HG03196 (cell line): ENCODE data around the gene LZTFL1.

Experiments used
- ATAC-seq: cut with Tn5 transposase; IDR thresholded peaks from one replicate; pipeline ENCODE4 v1.9.1; 2021; ENCODE audit not compliant: unreplicated experiment

The LZTFL1 gene

GRCh38 chr3:45814322-45814721, 27.6 kb downstream of the LZTFL1 start:
- no peak for ATAC-seq

- ATAC-seq, result no peak
These were observed 34.0 kb downstream of the LZTFL1 start for GRCh38 chr3:45807681-45808540.

GRCh38 chr3:45807133-45807532, 34.8 kb downstream of the LZTFL1 start:
- no peak for ATAC-seq

- ATAC-seq, result no peak
These were observed 35.8 kb downstream of the LZTFL1 start for GRCh38 chr3:45806072-45806471.

GRCh38 chr3:45803252-45803935, 38.5 kb downstream of the LZTFL1 start:
- ATAC-seq, result no peak

GRCh38 chr3:45802146-45802545, 39.8 kb downstream of the LZTFL1 start:
- no peak for ATAC-seq

- no peak for ATAC-seq
These were observed 41.3 kb downstream of the LZTFL1 start for GRCh38 chr3:45800611-45801010.

- ATAC-seq, result no peak
These were observed 42.3 kb downstream of the LZTFL1 start for GRCh38 chr3:45799586-45799985.

- ATAC-seq, result no peak
These were observed 43.9 kb downstream of the LZTFL1 start for GRCh38 chr3:45798034-45798433.

- no peak for ATAC-seq
These were observed 44.8 kb downstream of the LZTFL1 start for GRCh38 chr3:45796902-45797637.

GRCh38 chr3:45795882-45796765, 45.8 kb downstream of the LZTFL1 start, which contains the start of gene SLC6A20:
SLC6A20 (minus strand) TSS chr3:45796536; CDS start chr3:45796419, 117 bp downstream.
- no peak for ATAC-seq

- ATAC-seq, result no peak
These were observed 46.4 kb downstream of the LZTFL1 start for GRCh38 chr3:45795509-45795881.

- ATAC-seq, result no peak
These were observed 47.3 kb downstream of the LZTFL1 start for GRCh38 chr3:45794660-45795059.

GRCh38 chr3:45794177-45794560, 47.8 kb downstream of the LZTFL1 start:
- ATAC-seq, result no peak

GRCh38 chr3:45793482-45794176, 48.3 kb downstream of the LZTFL1 start:
- no peak for ATAC-seq

GRCh38 chr3:45792516-45793172, 49.3 kb downstream of the LZTFL1 start:
- no peak for ATAC-seq

- ATAC-seq, result no peak
These were observed 49.9 kb downstream of the LZTFL1 start for GRCh38 chr3:45792036-45792435.

- no peak for ATAC-seq
These were observed 51.3 kb downstream of the LZTFL1 start for GRCh38 chr3:45790596-45790995.

GRCh38 chr3:45789235-45789812, 52.6 kb downstream of the LZTFL1 start:
- ATAC-seq, result no peak
